Right cardiac atrium (tissue), 5 donors: ENCODE measurements around the gene SLC44A1. TPM values are rescaled to one million over a fixed set of nuclear protein-coding genes. Genes with fewer than 3 reads are reported as not detected.

ENCODE experiments used
- ATAC-seq, 2 donors: fragments of 200-7000 bp; cut with Tn5 transposase; one replicate each; pipeline versions ENCODE4 v1.8.0 to v1.9.1; 2020; ENCODE audit warnings: moderate library complexity in 2 of 2, mild to moderate bottlenecking in 1 of 2
- DNase-seq, 3 donors: peaks; one replicate each; pipeline ENCODE4 v3.0.0-alpha.2; 2020
- H3K27ac ChIP-seq: one replicate; pipeline ENCODE4 v1.5.1; 2013; ENCODE audit warnings: mild to moderate bottlenecking, low read length, control low read depth, moderate library complexity
- H3K27me3 ChIP-seq: one replicate; pipeline ENCODE4 v1.6.1; 2013; ENCODE audit not compliant: control insufficient read depth, insufficient read depth
- H3K4me1 ChIP-seq: one replicate; pipeline ENCODE4 v1.6.1; 2013; ENCODE audit warnings: low read length; ENCODE audit not compliant: control insufficient read depth, insufficient read depth
- H3K4me3 ChIP-seq: one replicate; pipeline ENCODE4 v1.5.1; 2013; ENCODE audit warnings: low read length, control low read depth
- H3K9me3 ChIP-seq: one replicate; pipeline ENCODE4 v1.6.1; 2013; ENCODE audit warnings: low read length; ENCODE audit not compliant: control insufficient read depth
- WGBS: extraction: QIAGEN DNeasy Blood & Tissue Kit; methylation state at CpG from one replicate; pipeline ENCODE4 v1.1.7; 2013; 5-methylcytosine and 5-hydroxymethylcytosine counted together
- intact Hi-C, 4 donors: fragments of 100-400 bp; cut with DNase I; formaldehyde crosslinking; loops; one replicate each; pipeline versions ENCODE4 v1.11.0 to v1.14.0; 2022 to 2023
- polyA plus RNA-seq: library from polyadenylated mRNA; stranded (reverse); fragments of 200-250 nt; gene quantifications from one replicate; pipeline ENCODE4 v1.2.3, GENCODE V29; 2013
- total RNA-seq, 4 donors: library from RNA; stranded (reverse); fragmentation: NEBNext Ultra II Directional; extraction: Animal tissue kit (Norgen Biotek cat#: 25700); gene quantifications; one replicate each; pipeline ENCODE4 v1.2.1, GENCODE V29; 2021
- donor health status: healthy with polysubstance abuse.
- donor health status: DM: no; HTN: yes; CAD: no.
- donor health status: DM: no; HTN: no; CAD: no.
- donor health status: DM: no; HTN: yes; CAD: no; lungs with severe emphysema.
- donor health status: DM: yes; HTN: yes; CAD: no.

SLC44A1 gene
- total and polyA plus RNA-seq, 5 donors, result 5.8 to 18.3 (median 16.1) TPM

- Histone ChIP-seq H3K27me3 (no peaks in the 10 kb centered on the region), H3K4me1 (no peaks in the 10 kb centered on the region), H3K4me3 (no peak overlapping the region), H3K27ac (no peak overlapping the region), H3K9me3 (no peaks in the 10 kb centered on the region)
- DNase-seq (no peak), ATAC-seq (no peak)
- intact Hi-C loops, result no loop called here
- WGBS, result 89% methylated on average over 4 of the region's 4 CpGs
These were observed 118.0 kb downstream of the SLC44A1 start for GRCh38 chr9:105362470-105362869.

- DNase-seq (no peak), ATAC-seq (no peak)
- H3K9me3 ChIP-seq, result no peaks in the 10 kb centered on the region
- no peaks in the 10 kb centered on the region for H3K27me3 ChIP-seq
- H3K27ac ChIP-seq, result no peak overlapping the region
- H3K4me1 ChIP-seq, result no peaks in the 10 kb centered on the region
- WGBS, result over 99% methylated on average over 2 of the region's 2 CpGs
- H3K4me3 ChIP-seq, result no peak overlapping the region
- intact Hi-C loops, result no loop called here
These were observed 119.4 kb downstream of the SLC44A1 start for GRCh38 chr9:105363837-105364236.

DNA sequence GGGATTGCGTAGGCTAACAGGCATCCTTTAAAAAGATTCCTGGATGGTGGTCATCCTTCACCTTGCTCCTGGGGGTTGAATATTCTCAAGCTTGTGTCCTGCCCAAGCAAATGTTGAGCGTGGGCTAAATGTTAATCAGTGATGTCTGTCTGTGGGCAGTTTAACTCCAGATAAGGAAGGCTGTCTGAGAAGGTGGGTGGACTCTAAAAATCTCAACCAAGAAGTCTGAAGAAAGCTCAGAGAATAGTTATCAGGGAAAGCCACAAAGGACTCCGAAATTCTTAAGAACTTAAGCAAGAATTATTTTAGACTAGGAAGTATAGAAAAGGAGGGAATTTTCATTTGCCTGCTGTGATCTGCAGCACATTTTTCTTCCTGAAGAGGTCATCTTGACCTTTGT is 125.5 kb downstream of the SLC44A1 start:
- H3K4me1 ChIP-seq, result no peaks in the 10 kb centered on the region
- no peaks in the 10 kb centered on the region for H3K9me3 ChIP-seq
- H3K27me3 ChIP-seq, result no peaks in the 10 kb centered on the region
- 82% methylated on average over 3 of the region's 3 CpGs for WGBS
- DNase-seq (no peak), ATAC-seq (no peak)
- H3K27ac ChIP-seq, result no peak overlapping the region
- intact Hi-C loops, result no loop called here
- no peak overlapping the region for H3K4me3 ChIP-seq

GRCh38 chr9:105373723-105374122 is 129.3 kb downstream of the SLC44A1 start:
- 100% methylated on average over 1 of the region's 1 CpG for WGBS
- no peak for DNase-seq
- no peak overlapping the region for H3K4me3 ChIP-seq

DNA sequence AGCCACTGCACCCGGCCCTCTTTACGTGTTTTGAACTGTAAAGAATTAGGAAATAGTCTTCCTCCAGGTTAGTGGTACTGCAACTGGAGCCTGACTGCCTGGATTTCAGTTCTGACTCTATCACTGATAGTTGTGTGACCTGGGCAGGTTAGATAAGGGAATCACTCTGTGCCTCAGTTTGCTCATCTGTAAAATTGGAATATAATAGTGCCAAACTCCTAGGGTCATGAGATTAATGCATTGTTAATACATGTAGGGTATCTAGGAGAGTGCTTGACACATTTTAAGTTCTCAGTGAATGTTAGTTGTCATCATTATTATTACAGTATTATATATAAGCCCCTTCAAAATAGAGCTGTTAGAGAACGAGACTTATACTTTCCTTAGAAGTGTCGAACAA is 130.9 kb downstream of the SLC44A1 start:
- Histone ChIP-seq H3K9me3 (no peaks in the 10 kb centered on the region), H3K4me1 (no peaks in the 10 kb centered on the region), H3K27me3 (no peaks in the 10 kb centered on the region), H3K4me3 (no peak overlapping the region), H3K27ac (no peak overlapping the region)
- DNase-seq (no peak), ATAC-seq (no peak)
- 98% methylated on average over 4 of the region's 4 CpGs for WGBS
- intact Hi-C loops, result no loop called here

More at GRCh38 chr9:105373723-105374122, 129.3 kb downstream of the SLC44A1 start:
- H3K9me3 ChIP-seq, result no peaks in the 10 kb centered on the region
- no peak overlapping the region for H3K27ac ChIP-seq
- no peak for ATAC-seq
- H3K4me1 ChIP-seq, result no peaks in the 10 kb centered on the region
- no peaks in the 10 kb centered on the region for H3K27me3 ChIP-seq
- intact Hi-C loops, result no loop called here

- WGBS, result 88% methylated on average over 1 of the region's 1 CpG
- ATAC-seq, result no peak
- H3K27me3 ChIP-seq, result no peaks in the 10 kb centered on the region
- H3K9me3 ChIP-seq, result no peaks in the 10 kb centered on the region
- H3K4me1 ChIP-seq, result no peaks in the 10 kb centered on the region
- H3K4me3 ChIP-seq, result no peak overlapping the region
- DNase-seq, result no peak
- intact Hi-C loops, result no loop called here
- H3K27ac ChIP-seq, result no peak overlapping the region
These were observed 132.4 kb downstream of the SLC44A1 start for GRCh38 chr9:105376893-105377292.

DNA sequence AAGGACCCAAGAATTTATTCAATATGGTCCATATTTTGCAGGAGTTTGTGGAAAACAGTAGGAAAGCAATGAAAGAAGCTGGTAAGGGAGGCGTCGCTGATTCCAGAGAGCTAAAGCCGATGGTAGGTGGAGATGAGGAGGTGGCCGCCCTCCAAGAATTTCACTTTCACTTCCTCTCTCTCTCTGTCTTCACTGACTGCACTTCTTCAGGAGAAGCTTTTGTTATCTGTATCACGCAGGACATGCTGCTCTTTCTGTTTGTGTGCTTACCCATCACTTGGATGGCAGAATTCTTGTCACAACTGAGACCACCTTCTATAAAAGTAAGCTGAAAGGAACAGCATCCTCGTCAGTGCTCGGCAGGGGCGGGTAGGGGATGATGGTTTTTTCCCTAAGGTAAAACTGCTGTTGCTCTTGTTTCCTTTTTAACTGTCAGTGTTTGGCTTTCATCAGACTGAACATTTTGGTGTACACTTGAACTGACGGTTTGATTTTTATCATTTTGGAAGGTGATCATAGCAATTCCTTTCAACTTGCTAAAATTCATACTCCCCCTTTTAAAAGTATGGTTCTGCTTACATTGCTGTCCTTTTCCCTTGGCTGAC is 141.0 kb downstream of the SLC44A1 start:
- Histone ChIP-seq H3K4me3 (no peak overlapping the region), H3K27ac (no peak overlapping the region), H3K27me3 (no peaks in the 10 kb centered on the region), H3K4me1 (no peaks in the 10 kb centered on the region), H3K9me3 (no peaks in the 10 kb centered on the region)
- DNase-seq (no peak), ATAC-seq (no peak)
- intact Hi-C loops, result no loop called here
- WGBS, result 69% methylated on average over 9 of the region's 9 CpGs

GRCh38 chr9:105389796-105390195 is 145.3 kb downstream of the SLC44A1 start:
- no peak for ATAC-seq
- H3K27me3 ChIP-seq, result no peaks in the 10 kb centered on the region
- H3K27ac ChIP-seq, result no peak overlapping the region
- no peaks in the 10 kb centered on the region for H3K4me1 ChIP-seq
- intact Hi-C loops, result loop anchor here in 1 of 4 donors (10.0 kb wide), 1 partner anchor 45 kb away; no protein-coding TSS in a partner anchor
- no peak overlapping the region for H3K4me3 ChIP-seq
- DNase-seq, result no peak
- 90% methylated on average over 6 of the region's 6 CpGs for WGBS
- H3K9me3 ChIP-seq, result no peaks in the 10 kb centered on the region

DNA sequence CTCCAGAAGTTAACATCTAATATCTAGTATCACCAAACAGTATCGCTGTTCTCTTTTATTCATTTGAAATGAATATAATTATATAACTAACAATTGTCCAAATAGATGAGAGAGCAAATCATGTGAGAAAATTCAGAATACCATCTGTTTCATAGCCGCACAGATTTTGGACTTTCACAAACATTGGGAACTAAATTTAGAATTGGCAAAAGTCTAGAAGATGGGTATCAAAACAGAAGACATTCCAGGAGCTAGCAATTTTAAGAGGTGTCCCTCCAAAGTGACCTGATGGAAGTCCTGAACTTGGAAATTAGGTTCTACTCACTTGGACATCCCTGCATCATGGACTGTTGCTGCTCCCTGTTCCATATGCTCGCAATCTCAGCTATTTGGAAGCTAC is 146.4 kb downstream of the SLC44A1 start:
- Histone ChIP-seq H3K27ac (no peak overlapping the region), H3K4me1 (no peaks in the 10 kb centered on the region), H3K27me3 (no peaks in the 10 kb centered on the region), H3K4me3 (no peak overlapping the region), H3K9me3 (no peaks in the 10 kb centered on the region)
- ATAC-seq (no peak), DNase-seq (no peak)
- 91% methylated on average over 3 of the region's 3 CpGs for WGBS
- intact Hi-C loops, result loop anchor here in 1 of 4 donors (10.0 kb wide), 1 partner anchor 46 kb away; no protein-coding TSS in a partner anchor

DNA sequence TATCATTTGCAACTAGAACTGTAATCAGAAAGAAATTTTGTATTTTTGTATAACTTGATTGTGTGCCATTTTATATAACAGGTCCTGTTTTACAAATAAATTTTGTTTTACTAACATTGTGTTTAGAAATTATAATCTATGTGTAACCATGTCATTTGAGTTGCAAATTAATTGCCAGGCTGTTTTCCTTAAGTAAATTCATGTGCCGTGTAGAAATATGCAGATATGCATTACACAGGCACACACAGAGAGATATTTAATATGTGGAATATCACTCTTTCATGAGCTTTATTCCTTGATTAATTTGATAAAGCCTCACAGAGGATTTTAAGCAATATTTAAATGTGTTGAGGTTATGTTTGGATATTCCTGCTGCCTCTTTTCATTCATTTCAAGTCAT is 146.8 kb downstream of the SLC44A1 start:
- intact Hi-C loops, result loop anchor here in 1 of 4 donors (10.0 kb wide), 1 partner anchor 46 kb away; no protein-coding TSS in a partner anchor
- no peak for ATAC-seq
- no peak overlapping the region for H3K4me3 ChIP-seq
- no peak for DNase-seq
- H3K4me1 ChIP-seq, result no peaks in the 10 kb centered on the region
- no peaks in the 10 kb centered on the region for H3K9me3 ChIP-seq
- H3K27ac ChIP-seq, result no peak overlapping the region
- no peaks in the 10 kb centered on the region for H3K27me3 ChIP-seq
- WGBS, result 93% methylated on average over 1 of the region's 1 CpG

GRCh38 chr9:105392531-105392930 is 148.1 kb downstream of the SLC44A1 start:
- WGBS, result 97% methylated on average over 1 of the region's 1 CpG
- intact Hi-C loops, result loop anchor here in 1 of 4 donors (10.0 kb wide), 1 partner anchor 48 kb away; no protein-coding TSS in a partner anchor
- Histone ChIP-seq H3K9me3 (no peaks in the 10 kb centered on the region), H3K27me3 (no peaks in the 10 kb centered on the region), H3K4me1 (no peaks in the 10 kb centered on the region), H3K27ac (no peak overlapping the region), H3K4me3 (no peak overlapping the region)
- ATAC-seq (no peak), DNase-seq (no peak)
